ENCODE data around the gene SMIM10L1.
A peak's percentile ranks its signal among the peaks of the same experiment; 100 is the strongest.

SMIM10L1 gene

GRCh38 chr12:11158885-11159444, 12.0 kb upstream of the SMIM10L1 start:
- TF ChIP-seq CTCF (IDR thresholded peaks at IDR 0.05; ENCODE audit: control insufficient read depth, insufficient read depth, low read depth, low read length, missing control alignments) = no peak

GRCh38 chr12:11162502-11162901, 8.5 kb upstream of the SMIM10L1 start:
- H3K4me3 ChIP-seq (ENCODE audit: control insufficient read depth, low read depth, low read length) = no peak overlapping the region
- DNase-seq (ENCODE audit: low read depth) = no peak
- TF ChIP-seq CTCF (IDR thresholded peaks at IDR 0.05; ENCODE audit: control insufficient read depth, insufficient read depth, low read depth, low read length, missing control alignments) = no peak

More at GRCh38 chr12:11158885-11159444, 12.0 kb upstream of the SMIM10L1 start:
- DNase-seq (ENCODE audit: low read depth) = no peak
- H3K4me3 ChIP-seq (ENCODE audit: control insufficient read depth, low read depth, low read length) = no peak overlapping the region

- no peak for DNase-seq (ENCODE audit: low read depth)
- no peak for TF ChIP-seq CTCF (IDR thresholded peaks at IDR 0.05; ENCODE audit: control insufficient read depth, insufficient read depth, low read depth, low read length, missing control alignments)
- H3K4me3 ChIP-seq (ENCODE audit: control insufficient read depth, low read depth, low read length) = no peak overlapping the region
These were observed 6.6 kb upstream of the SMIM10L1 start for GRCh38 chr12:11164384-11164783.

- DNase-seq (ENCODE audit: low read depth) = no peak
- TF ChIP-seq CTCF (IDR thresholded peaks at IDR 0.05; ENCODE audit: control insufficient read depth, insufficient read depth, low read depth, low read length, missing control alignments) = no peak
- H3K4me3 ChIP-seq (ENCODE audit: control insufficient read depth, low read depth, low read length) = no peak overlapping the region
These were observed 4.7 kb upstream of the SMIM10L1 start for GRCh38 chr12:11166300-11166699.

GRCh38 chr12:11170810-11171144, 217 bp upstream of the SMIM10L1 start:
- DNase-seq (ENCODE audit: low read depth) = no peak
- H3K4me3 ChIP-seq (ENCODE audit: control insufficient read depth, low read depth, low read length) = peak overlapping the region; percentile 82
- TF ChIP-seq CTCF (IDR thresholded peaks at IDR 0.05; ENCODE audit: control insufficient read depth, insufficient read depth, low read depth, low read length, missing control alignments) = no peak

GRCh38 chr12:11171969-11172675, 1.1 kb downstream of the SMIM10L1 start:
- no peak for DNase-seq (ENCODE audit: low read depth)
- peak overlapping the region; percentile 82 for H3K4me3 ChIP-seq (ENCODE audit: control insufficient read depth, low read depth, low read length)
- TF ChIP-seq CTCF (IDR thresholded peaks at IDR 0.05; ENCODE audit: control insufficient read depth, insufficient read depth, low read depth, low read length, missing control alignments) = no peak
